ENCODE measurements around the gene ATG4C.

- TF ChIP-seq CTCF (IDR thresholded peaks at IDR 0.05; ENCODE audit: poor library complexity) (no peak), EZH2 (IDR thresholded peaks at IDR 0.05; ENCODE audit: borderline replicate concordance) (no peak), EZH2phosphoT487 (IDR thresholded peaks at IDR 0.05; ENCODE audit: low read depth, severe bottlenecking, unreplicated experiment) (no peak)
Measured at GRCh38 chr1:62905872-62906271, 121.9 kb downstream of the ATG4C start.
